ENCODE data around the gene ALK.

The ALK gene

DNA sequence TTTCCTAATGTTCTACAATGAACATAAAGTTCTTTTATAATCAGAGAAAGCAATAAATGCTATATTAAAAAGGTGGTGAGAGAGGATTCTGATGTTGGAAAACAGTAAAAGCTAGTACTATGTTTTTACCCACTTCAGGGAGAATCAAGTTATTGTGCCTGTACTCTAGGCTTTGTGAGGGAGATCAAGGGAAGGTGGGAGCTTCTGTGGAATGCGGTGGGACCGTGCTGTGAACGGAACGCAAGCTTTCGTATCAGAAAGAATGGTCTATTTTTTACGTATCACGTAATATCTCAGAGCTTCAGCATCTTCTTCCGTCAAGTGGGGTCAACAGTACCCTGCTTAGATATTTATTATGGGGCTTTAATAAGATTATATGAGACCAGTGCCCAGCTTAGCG lies 613.0 kb downstream of the ALK start:
- in situ Hi-C loops (cut with MboI; ENCODE audit: low sequenced_read_pairs): no loop called here

DNA sequence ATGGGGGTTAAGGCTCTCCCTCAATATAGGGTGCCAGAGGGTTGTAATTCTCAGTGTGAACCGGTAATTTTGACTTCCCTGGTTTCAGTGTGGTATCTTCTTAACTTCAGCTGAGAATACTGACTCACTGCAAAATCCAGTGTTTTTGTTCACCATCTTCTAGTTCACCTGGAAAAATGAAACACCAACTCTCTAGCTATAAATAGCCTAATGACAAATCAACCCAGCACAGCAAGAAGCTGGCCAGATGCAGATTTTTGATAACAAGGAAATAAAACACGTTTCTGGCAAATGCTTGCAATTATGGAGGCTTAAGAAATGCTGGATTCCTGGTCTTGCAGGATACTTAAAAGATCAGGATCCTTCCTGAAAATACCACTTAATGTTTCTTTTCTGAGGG lies 613.9 kb downstream of the ALK start:
- in situ Hi-C loops (cut with MboI; ENCODE audit: low sequenced_read_pairs): no loop called here

DNA sequence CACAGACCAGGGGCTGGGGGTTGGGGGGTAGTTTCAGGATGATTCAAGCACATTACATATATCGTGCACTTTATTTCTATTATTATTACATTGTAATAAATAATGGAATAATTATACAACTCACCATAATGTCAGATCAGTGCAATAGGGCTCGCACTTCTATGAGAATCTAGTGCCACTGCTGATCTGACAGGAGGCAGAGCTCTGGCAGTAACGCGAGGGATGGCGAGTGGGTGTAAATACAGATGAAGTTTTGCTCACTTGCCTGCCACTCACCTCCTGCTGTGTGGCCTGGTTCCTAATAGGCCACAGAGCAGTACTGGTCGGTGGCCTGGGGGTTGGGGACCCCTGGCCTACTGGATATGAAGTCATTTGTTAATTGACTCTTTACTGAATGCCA lies 615.6 kb downstream of the ALK start:
- in situ Hi-C loops (cut with MboI; ENCODE audit: low sequenced_read_pairs): no loop called here

GRCh38 chr2:29304399-29305060 lies 616.9 kb downstream of the ALK start:
- in situ Hi-C loops (cut with MboI; ENCODE audit: low sequenced_read_pairs): no loop called here

DNA sequence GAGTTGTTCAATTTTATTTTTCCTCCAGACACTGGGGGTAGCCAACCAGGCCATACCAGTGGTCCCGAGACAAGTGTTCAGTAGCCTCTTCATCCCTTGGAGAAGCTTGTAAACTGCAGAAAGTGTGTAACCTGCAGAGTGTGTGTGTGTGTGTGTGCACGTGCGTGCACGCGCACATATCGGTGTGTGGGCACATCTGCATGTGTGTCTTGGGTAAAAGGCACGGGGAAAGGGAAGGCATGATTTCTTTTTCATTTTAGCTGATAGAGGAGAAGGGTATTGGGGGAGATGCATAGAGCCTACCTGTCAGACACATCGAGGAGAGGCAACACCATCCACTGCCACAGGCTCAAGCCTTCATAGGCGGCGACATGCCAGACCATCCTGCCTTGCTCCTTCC lies 624.8 kb downstream of the ALK start:
- in situ Hi-C loops (cut with MboI; ENCODE audit: low sequenced_read_pairs): no loop called here

DNA sequence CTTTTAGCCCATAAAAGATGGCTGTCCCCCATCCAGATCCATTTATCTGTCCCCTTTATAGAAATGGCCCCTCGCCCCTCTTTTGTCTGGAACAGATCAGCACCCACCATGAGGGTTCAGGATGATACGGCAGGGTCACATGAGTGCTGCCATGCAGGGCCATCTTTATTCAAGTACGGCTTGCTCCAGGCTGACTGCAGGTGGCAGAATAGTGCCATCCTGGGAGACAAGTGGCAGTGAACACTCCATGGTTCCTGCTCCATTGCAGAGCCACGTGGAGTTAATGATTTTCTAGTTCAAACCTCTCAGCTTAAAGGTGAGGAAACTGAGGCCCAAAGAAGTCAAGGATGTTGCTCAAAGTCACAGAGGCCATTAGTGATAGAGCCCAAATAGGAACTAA lies 625.5 kb downstream of the ALK start:
- in situ Hi-C loops (cut with MboI; ENCODE audit: low sequenced_read_pairs): no loop called here

DNA sequence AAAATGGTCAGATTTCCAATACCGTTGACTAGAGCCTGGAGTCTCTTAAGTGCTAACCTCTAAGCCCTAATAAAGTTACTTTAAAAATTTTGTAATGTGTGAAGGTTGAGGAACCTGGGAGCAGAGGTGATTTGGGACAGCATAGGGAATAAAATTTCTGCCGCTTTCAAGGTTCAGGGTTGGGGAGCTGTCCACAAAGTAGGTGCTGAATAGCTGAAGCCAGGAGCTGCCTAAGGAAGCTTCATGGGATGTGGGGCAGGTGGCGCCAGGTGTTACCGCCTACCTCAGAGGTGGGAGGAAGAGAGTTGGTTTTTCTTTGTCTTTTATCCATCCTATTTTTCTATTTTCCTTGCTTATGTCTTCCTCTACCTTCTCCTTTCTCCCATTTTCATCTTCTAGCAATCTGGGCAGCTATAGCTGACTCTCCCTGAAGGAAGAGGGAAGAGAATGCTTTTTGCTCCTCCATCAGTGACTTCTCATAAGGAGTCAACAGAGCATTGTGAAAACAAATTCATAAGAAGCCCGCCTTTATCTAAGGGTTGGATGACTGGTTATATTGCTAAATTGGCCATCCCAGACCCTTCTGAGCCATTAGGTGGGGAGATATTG lies 627.5 kb downstream of the ALK start:
- in situ Hi-C loops (cut with MboI; ENCODE audit: low sequenced_read_pairs): no loop called here

DNA sequence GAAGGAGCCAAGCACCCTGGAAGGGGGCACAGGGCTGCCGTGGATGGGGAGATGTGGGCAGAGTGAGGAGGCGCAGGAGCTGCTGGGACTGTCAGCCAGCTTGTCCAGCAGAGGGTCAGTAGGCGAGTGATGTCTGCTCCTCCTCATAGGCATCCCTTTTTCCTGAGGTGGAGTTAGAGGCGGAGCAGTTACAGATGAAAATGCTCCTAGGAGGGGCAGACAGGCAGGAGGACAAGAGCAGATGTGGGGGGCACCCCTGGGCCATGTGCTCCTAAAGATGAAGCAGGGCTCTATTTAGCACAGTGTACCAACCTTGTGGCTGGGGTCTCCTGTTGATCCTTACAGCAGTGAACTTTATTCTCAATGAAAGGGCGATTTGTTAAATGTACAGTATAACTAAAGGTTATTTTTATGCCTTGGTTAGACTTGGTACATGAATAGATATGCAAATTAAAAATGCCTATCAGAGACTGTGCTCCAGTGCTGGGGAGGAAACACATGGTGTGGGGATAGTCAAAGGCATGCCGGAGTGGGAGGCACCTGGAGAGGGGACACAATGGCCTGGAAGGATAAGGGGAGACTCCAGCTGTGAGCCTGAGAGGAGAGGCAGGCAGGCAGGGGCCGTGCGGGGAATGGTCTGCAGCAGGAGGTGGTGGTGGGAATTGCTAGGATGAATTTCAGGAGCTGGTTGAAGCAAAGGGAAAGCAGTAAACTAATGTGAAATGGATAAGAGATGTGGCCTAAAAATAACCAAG lies 630.9 kb downstream of the ALK start:
- in situ Hi-C loops (cut with MboI; ENCODE audit: low sequenced_read_pairs): no loop called here

DNA sequence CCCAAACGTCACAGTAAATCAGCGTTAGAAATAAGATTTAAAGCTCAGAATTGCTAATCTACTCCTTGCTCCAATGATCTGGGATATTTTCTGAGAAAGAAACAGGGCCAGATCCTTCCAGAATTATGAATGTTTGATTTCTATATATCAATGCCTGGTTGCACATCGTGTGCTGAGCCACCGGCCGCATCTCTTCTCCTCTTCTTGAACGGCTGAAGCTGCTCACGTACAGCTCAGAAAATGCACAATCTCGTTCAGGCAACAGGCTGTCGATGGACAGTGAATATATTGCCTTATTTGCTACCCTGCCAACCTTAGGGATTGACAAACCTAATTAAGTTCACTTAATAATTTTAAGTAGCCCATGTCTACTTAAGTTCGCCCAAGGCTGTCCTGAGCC lies 636.7 kb downstream of the ALK start:
- in situ Hi-C loops (cut with MboI; ENCODE audit: low sequenced_read_pairs): no loop called here

GRCh38 chr2:29281916-29282247 lies 639.5 kb downstream of the ALK start:
- in situ Hi-C loops (cut with MboI; ENCODE audit: low sequenced_read_pairs): no loop called here

DNA sequence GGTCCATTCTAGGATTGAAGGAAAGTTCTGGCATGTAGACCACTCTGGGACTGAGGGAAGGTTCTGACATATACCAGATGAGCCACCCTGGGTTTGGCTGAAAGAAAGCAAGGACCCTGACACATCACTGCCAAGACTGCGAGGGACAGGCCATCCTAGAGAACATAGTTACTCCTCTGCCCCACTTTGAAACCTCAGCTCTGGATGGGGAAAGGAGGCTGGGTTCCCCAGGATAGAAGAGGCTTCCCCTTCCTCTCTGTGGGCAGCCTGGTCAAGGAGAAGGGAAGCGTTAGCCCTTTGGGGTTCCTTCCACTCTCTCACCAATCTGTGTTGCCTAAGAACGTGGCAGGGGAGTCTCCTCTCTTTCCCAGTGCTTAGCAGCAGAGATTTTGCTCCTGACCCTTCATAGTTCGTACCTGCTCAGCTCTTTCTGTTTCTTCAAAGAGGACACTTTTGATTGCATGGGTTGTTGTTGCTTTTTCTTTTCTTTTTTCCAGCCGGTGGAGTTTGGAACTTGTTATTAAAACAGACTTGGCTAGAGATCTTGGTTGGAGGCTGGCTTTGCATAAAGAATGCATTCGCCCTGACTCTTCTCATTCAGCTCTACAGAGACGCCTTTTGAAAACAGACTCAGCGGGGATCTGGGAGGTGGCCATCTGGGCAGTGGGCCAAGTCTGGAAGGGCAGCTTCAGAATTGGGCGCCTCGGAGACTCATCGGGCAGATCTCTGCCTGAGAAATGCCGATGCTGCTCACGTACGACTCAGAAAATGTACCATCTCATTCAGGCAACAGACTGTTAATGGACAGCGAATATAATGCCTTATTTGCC lies 640.1 kb downstream of the ALK start:
- in situ Hi-C loops (cut with MboI; ENCODE audit: low sequenced_read_pairs): no loop called here

DNA sequence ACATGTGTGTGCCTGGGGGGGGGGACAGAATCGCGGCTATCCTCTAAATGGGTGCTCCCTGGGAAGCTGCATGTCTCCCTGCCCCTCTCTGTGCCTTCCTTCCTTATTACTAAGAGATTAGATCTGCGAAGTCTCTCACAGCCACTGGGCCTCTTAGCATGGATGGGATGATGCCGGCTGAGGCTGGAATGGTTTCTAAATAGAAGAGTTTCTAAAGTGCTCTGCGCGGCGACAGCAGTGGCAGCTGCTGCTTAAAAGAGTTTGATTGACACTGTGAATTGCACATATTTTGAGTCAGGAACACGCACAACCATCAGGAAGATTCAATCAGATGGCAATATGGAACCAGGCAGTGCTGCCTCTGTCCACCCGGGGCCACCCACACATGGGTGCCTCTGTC lies 642.4 kb downstream of the ALK start:
- in situ Hi-C loops (cut with MboI; ENCODE audit: low sequenced_read_pairs): no loop called here

DNA sequence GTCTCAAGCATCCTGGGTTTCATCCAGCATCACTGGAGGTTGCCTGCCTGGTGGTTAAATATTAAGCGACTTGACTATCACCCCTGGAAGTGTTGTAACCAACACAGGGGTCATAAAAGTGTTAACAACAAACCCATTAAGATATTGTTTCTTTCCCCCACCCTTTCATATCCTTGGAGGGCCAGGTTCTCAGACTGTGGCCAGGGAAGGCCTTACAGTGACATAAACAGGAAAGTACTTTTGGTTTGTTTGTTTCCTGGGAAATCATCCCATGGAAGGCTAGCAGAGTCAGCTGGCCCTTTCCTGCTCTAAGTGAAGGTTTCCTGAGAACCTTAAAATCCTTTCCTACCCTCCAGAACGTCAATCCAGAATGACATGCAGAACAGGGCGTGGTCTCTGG lies 645.2 kb downstream of the ALK start:
- in situ Hi-C loops (cut with MboI; ENCODE audit: low sequenced_read_pairs): no loop called here

GRCh38 chr2:29275186-29275585 lies 646.2 kb downstream of the ALK start:
- in situ Hi-C loops (cut with MboI; ENCODE audit: low sequenced_read_pairs): no loop called here

- in situ Hi-C loops (cut with MboI; ENCODE audit: low sequenced_read_pairs): no loop called here
These were observed 647.4 kb downstream of the ALK start for GRCh38 chr2:29273685-29274611.

- in situ Hi-C loops (cut with MboI; ENCODE audit: low sequenced_read_pairs): no loop called here
These were observed 648.2 kb downstream of the ALK start for GRCh38 chr2:29273004-29273684.

GRCh38 chr2:29272311-29272710 lies 649.1 kb downstream of the ALK start:
- in situ Hi-C loops (cut with MboI; ENCODE audit: low sequenced_read_pairs): no loop called here

DNA sequence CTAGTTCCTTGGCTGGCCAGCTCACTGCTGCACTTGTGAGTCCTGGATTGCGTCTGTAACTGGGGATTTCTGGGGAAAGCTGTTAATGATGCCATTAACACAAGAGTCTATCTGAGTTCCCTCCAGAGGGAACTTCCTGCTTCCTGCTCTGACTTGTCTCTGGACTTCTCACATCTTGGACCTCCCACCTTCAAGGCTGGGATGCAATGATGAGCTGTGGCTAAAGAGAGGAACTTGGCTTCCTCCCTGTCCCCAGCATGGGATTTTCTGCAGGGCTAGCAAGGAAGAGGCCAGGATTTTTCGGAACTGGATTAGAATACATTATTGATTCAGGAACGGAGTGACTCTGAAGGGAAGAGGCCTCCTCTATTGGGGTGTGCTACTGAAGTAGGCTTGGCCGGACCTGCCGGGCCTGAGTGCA lies 650.7 kb downstream of the ALK start:
- in situ Hi-C loops (cut with MboI; ENCODE audit: low sequenced_read_pairs): no loop called here

GRCh38 chr2:29269765-29270109 lies 651.6 kb downstream of the ALK start:
- in situ Hi-C loops (cut with MboI; ENCODE audit: low sequenced_read_pairs): no loop called here
